ENCODE results near the gene CNNM3.

Gene CNNM3

DNA sequence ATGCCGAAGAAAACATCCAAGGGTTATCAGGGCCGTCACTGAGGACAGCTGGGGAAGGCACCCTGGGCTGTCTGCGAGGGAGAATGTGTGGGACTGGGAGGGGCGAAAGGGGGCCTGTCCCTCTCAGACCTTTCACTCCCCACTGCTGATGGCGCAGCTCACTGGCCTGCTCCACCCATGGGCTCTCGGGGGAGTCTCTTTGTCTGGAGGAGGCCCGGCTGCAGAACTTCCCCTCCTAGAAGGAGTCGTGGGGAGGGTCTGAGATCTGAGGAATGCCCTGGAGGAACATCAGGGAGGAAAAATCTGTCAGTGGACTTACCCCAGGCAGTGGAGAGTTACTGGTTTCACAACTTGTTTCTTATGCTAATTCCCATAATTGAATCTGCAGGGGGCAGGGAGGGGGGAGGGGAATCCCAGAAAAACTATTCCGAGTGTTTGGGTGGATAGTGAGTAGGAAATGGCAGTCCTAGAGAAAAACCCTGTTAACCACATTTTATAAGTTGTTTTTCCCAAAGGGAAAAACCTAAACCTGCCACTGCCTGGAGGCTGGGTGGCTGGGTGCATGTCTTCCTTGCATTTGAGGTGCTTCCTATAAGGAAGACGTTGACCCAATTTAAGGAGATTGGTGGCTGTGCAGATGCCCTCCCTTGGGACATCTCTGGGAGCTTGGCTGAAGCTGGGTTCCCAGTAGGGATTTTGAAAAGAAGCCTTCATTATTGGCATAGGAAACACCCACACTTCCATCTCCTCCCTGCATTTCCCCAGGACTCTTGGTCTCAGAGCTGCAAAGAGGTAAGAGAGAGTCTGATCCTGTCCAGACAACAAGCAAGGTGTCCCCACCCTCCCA, 65.5 kb downstream of the CNNM3 start:
- no peak for DNase-seq

DNA sequence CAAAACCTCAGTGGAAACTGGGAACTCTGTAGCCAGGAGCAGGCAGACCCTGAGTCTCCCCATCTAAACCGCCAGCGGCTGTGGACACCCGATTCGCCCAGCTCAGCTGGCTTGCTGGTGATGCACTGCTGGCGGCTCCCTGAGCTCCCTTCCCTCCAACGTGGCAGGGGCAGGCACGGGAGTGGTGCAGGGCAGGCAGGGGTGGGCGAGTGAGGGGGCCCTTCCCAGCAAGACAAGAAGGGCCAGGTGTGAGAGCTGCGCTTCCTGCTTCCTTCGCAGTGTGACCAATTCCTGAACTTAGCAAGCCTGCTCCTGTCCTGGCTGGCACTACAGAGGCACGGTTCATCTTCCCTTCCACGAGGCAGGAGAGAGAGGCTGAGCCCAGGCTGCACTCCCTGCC, 66.2 kb downstream of the CNNM3 start:
- no peak for DNase-seq

DNA sequence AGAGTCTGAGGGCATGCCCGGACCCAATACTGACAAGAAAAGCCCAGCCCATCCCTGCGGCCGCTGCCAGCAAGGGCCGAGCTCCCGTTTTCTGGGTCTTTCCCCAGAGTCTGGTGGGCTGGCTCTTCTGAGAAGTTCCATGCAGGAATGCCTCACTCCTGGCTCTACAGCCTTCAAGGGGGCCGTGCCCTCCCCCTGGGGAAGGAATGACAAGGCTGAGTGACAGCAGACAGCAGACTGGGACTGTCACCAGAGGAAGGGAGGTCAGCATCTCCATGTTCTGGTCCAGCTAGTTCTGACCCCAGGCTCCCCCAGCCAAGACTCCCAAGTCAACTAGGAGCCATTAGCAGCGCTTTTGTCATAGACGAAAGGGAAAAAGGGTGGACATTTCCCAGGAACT, 66.8 kb downstream of the CNNM3 start:
- DNase-seq, result no peak

DNA sequence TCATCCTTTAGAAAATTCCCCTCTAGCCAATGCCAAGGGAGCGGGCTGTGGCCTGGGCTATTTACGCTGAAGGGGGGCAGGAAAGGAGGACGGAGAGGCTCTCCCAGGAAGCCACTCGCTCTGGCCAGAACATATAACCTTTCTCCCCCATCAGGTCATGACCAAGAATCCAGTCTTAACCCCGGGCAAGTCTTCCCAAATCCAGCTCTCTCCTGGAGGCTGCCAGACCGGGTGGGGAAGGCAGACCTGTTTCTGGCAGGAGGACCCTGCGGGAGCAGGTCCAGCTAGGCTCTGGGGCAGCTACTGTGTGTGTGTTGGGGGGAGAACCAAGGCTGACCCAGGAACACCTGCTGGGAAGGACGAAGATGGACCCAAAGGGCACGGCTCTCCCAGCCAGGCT, 67.2 kb downstream of the CNNM3 start:
- DNase-seq, result no peak
